IPS DF 4.7 (cell line): ENCODE results near the gene ADAMTS12.
A peak's percentile ranks its signal among the peaks of the same experiment; 100 is the strongest.

Source experiments
- DNase-seq: peaks from one replicate; pipeline ENCODE4 v3.0.0-alpha.2; 2013; ENCODE audit warnings: low spot score; ENCODE audit errors: extremely low read depth

ADAMTS12 gene

DNA sequence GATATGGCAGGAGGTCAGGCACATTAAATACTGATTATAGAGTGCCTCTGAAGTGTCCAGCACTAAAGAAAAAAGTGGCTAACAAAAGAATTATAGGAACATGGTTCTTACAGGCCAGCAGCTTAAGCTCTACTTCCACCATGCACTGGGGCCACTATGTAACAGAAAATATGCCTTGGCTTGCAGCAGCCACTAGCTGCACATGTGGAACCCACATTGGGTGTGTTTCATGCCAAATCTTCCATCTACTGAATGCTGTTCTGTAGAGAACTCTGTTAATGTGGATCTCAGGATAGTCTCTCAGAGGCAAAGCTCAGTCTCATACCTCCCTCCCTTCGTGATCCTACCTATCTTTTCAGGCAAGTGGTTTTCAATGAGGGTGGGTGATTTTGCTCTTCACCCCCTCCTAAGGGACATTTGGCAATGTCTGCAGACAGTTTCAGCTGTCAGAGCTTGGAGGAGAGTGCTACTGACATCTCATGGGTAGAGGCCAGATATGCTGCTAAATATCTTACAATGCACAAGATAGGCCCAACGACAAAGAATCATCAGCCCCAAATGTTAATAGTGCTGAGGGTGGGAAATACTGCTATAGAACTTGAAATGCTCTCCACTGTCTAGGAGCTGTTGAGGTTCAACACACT is 232.1 kb downstream of the ADAMTS12 start:
- no peak for DNase-seq

DNA sequence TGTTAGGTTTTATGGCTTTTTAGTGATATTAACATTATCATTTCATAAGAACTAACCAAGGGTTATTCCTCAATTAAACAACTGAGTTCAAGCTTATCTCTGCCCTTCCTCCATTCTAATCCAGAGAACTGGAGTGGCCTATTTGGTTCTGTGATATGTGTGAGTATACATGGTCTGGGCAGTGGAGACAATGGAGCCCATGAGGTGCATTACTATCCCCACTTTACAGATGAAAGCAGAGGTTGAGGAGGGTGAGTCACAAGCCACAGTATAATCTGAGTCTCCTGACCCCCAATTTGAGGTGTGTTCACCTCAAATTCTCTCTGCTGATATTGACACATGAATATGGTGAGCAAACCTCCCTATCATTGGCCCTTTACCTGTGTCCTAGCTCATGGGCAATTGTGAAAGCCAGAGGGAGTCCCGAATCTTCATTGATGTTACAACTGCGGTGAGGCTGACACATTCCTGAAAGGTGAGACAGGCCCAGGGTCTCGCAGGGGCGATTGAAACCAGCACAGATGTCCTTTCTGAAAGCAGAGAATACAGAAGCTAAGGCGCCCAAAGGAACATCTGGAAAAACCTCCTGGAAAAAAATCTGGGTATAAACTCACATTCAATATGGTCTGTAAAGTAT is 233.9 kb downstream of the ADAMTS12 start:
- DNase-seq = peak; percentile 49

DNA sequence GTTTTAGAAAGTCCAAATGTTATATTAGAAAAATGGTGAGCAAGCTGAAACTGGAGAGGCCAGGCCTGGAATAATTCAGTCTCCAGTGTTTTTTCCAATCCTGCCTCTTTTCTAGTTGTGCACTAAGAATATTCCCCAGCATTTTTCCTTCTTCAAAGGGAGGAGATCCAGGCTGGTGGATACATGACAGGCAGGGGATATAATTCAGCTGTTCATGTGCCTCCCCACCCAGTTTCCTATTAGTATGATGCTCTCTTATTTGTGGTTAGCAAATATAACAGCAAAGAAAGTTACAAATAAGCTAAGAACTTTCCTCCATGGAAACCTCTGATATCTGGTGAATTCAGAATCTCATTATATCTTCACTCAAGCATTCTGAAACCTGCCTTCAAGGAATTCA is 234.6 kb downstream of the ADAMTS12 start:
- DNase-seq = no peak

DNA sequence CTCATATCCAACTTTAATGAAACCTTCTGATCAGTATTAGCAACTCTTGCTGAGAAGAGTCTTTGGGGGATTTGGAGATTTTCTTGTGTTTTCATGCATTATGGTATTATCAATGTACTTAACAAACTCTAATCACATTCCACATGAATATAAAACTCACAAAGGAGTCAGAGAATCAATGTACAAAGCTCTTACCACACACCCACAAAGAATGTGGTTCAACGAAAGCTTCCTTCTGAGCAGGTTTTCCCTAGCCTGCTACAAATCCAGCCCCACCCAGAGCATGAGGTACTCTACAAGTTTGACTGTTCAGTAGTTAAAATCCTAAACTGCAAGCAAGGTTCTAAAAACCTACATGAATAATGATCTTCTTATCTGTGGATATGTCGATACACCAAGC is 240.9 kb downstream of the ADAMTS12 start:
- no peak for DNase-seq

DNA sequence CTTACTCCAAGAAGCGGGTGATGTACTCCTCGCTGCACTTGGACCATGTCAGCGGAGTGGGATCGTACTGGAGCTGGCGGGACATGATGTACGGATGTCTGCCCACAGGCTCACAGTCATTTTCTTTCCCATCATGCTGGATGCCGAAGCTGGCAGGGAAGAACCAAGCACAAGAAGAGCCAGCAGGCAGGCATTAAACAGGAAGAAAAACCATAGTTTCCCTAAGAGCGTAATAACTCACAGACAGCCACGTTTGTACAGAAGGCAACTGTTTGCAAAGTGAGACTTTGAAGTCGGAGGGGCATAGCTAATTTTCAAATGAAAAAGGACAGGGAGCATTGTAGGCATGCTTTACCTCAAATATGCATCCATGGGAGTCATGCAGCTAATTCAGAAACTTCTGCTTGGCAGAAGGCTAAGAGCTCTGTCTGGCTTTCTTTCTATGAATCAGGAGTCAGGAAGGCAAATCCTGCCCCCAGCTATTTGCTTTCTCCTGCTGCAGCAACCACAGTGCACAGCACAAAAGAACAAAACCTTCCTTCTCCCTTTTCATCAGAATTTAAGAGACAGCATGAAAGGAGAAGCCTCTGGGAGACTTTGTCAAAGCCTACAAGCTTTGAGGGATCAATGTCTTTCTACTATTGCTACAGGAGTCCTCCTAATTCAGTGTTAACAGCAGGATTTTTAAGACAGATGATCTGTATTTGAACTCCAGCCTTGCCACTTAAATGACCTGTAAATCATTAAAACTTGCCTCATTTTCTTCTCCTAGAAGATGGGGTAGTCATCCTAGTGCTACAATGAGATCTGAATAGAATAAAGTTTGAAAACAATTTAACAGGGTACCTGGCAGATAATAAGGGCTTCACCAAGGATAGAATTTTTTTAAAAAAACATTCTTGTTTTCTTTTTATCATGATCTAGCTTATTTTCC is 242.0 kb downstream of the ADAMTS12 start:
- no peak for DNase-seq

DNA sequence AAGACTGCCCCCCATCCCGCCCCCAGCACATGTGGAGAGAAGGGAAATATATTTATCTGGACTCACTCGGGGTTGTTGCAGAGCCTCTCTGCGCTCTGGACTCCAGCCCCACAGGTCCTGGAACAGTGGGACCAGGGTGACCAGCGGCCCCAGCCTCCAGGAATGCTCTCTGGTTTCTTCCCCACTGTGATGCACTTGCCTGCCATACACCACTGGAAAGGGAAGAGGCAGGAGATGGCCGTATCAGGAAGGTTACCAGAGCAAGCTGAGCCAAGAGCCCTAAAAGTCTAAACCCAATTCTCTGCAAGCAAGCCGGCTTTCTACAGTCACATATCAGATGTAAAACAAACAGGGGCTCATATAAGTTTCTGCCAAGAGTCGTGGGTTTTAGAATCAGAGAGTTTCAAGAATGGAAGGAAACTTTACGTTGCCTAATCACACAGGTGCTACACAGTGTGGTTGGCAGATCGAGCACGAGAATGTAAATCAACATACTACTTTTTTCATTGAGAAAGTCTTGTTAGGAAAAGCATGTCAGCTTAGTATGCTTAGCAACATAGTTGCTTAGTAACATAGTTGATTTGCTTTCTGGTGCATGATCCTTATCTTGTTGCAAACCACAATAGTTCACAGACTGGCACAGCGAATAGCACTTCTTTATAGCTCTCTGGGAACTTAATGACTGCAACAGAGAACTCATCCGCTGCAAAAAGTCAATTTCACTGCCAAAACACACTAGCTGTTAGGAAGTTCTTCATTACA is 249.9 kb downstream of the ADAMTS12 start:
- DNase-seq = no peak

DNA sequence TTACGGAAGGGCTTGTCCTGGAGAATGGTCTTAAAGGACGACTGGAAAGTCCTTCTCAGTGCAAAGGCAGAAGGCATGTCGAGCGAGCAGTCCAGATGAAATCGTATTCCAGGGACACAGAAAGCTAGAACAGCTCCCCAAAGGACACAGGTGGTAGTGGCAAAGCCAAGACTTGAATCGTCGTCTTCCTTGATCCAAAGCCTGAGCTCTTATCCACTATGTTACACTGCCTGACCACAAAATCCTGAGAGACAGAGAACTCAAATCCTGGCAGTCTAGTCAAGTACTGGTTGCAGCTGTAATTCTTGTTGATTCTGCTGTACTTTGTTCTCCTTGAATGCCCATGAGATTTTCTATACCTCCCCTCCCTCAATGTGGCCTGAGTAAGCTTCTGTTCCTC is 252.3 kb downstream of the ADAMTS12 start:
- DNase-seq = no peak

DNA sequence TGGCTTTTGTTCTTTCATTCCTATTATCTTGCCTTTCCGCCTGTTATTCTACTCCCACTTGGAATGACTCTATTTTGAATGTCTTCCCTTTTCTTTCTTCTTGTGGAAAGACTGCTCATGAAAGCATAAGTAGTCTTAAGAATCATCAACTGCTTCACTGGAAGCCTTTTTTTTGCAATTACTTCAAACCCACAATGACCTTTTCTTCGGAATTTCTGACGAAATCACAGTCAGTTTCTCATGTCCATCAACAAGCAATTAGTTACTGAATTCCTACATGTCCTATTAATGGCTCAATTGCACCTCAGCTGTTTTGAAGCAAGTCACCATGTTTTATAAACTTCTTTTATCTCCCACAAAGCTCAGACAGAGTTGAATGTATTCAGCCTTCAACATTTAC is 254.8 kb downstream of the ADAMTS12 start:
- DNase-seq = no peak

DNA sequence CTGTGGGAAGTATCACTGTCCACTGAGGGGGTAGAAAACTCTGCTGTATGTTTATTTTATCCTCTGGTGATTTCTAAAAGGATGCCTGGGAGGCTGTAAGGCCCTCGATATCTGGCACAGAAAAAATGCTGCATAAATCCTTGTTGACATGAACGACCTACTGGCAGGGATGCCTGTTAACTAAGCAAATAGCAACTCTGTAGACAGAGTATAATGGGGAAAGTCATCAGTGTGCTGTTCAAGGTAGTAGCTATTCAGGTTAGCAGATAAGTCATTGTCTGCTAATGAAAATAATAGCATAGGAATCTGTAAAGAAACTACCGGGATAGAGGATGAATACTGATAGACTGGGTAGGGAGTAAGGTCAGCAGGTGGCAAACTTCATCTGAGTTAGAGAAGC is 256.2 kb downstream of the ADAMTS12 start:
- no peak for DNase-seq

DNA sequence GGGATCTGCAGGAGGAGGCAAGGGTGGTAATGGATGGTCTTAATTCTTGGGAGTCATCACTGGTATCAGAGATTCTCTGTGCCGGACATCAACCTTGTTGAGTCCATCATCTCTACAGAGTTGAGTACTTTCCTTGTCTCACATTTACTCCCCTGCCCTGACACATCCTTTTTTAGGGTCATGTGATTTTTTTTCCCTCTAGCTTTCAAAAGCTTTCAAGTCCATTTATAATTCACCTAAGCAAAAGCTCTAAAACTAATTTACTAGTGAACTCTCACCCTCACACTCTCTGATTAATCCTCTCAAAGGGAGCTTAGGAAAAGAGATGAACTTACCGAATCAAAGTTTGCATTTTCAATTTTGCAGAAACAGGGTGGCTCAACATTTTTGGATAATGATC is 258.1 kb downstream of the ADAMTS12 start:
- no peak for DNase-seq

DNA sequence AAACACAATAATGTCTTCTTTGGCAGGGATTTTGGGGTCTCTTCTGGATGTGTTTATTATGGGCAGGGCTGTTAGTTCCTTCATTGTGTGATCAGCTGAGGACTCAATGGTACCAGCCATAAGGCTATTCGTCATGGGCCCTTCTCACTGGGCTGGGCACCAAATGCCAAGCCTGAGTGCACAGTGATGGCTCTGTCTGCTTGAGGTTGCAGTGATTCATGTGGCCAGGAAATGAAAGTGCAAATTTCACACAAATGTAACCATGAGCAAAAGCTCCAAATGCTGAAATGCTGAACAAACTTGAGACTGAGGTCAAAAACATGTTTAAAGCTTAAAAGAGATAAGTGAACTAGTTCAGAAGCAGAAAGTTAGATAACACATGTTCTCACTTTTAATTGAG is 260.0 kb downstream of the ADAMTS12 start:
- no peak for DNase-seq

DNA sequence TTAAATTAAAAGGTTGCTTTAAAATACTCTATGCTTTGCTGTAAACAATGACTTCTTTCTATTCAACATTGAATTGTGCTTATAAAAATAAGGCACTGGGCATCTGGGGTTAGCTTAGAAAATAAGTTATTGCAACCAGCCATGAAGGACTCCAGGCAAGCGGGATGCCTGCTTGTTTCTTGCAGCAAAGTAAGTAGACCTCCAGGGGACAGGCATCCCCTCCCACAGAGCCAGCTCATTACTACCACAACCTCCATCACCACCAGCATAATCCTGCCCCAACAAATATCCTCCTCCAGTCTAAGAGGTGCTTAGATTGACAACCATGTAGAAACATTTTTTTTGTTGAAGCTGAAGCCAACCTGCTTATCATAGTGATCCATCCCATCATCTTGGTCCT is 260.7 kb downstream of the ADAMTS12 start:
- DNase-seq = no peak

DNA sequence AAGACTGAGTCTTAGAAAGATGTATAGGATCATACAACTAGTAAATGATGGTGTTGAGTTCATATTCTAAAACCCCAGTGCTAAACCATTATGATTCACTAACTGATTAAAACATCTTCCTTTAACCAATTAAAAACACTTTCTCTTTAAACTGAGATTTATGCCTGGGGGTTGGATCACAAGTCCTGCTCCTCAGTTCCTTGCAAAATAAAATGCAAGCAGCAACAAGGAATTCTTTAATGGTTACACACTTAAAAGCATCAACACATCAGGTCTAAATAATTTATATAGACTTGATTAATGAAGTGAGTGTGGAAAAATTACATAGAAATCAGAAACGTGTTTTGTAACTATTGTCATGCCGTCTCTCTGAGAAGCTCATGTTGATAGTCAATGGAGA is 261.8 kb downstream of the ADAMTS12 start:
- DNase-seq = no peak

DNA sequence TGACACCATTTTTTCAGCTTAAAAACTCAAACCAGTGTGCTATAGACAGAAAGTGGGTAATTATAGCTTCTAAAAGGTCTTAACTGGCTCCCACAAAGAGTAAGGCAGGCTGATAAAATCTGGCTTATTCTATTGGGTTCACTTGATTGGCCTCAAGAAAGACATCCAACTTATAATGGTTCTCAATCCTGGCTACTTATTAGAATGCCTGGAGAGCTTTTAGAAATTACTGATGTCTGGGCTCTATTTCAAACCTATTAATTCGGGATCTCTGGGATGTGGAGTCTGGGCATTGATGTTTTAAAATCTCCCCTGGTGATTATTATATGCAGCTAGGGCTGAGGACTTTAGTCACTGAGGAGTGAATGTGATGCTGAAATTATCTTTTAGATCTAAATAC is 263.0 kb downstream of the ADAMTS12 start:
- DNase-seq = no peak

DNA sequence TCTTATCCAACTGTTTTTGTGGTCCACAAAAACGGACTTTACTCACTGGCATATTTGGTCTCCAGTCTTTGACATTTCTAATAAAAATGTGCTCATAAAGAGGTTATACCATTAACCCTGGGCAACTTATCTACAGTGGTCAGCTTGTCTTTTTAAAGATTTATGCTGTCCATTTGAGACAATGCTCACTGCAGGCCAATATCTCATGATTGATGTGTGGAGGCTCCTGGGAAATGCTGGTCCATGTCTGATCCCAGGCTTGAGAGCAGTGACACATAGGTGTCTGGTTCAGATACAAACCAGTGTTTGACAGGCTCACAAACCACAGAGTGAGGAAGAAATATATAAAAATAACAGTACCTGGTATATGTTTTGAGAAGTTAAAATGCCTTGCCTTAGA is 270.3 kb downstream of the ADAMTS12 start:
- DNase-seq = no peak

DNA sequence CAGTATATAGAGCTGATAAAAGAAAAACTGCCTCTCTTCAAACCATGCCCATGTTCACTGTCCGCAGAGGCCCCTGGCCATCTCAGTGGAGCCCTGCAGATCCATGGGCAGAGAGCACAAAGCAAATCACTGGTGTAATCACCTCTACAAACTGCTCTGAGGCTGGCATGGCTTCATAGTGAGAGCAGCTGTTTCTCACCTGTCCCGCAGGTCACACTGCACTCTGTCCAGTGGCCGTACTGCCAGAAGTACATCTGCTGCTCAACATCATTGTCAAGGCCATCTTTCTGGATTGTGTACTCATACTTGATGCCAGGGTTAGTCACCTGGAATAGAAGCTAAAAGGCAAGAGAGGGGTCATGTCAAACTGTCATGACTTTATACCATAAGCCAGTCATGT is 277.8 kb downstream of the ADAMTS12 start:
- no peak for DNase-seq

DNA sequence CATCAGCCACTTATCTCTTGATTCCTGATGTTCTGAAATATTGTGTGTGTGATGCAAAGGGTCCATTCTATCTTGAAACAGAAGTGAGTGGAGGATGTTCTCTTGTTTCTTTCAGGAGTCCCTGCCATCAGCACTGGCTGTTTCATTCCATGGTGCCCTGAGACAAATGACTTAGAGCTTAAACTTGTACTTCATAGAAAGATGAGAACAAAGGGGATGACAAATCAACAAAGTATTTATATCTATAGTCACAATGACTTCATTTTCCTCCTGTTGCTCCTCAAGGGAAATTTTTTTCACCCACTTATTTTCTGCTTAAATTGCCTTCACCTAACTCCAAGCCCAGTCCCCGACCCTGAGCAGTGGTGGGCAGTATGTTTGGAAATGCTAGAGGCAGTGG is 279.4 kb downstream of the ADAMTS12 start:
- DNase-seq = no peak

DNA sequence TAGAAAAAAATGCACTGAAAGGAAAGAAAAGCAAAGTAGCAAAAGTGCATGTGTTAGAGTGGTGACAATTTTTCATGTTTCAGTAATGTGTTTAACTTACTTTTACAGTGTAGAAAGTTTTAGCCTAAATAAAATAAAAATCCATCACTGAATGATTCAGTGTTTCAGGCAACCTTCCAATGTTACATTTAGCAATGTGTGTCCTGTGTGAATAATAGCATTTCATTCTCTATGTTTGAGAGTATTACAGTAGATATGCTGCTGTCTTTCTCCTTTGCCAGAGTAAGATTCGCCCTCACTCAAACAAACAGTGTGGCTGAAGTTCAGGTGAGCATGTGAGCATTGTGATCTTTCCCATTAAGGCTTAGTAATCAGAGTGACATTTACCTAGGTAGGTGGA is 279.9 kb downstream of the ADAMTS12 start:
- DNase-seq = no peak

DNA sequence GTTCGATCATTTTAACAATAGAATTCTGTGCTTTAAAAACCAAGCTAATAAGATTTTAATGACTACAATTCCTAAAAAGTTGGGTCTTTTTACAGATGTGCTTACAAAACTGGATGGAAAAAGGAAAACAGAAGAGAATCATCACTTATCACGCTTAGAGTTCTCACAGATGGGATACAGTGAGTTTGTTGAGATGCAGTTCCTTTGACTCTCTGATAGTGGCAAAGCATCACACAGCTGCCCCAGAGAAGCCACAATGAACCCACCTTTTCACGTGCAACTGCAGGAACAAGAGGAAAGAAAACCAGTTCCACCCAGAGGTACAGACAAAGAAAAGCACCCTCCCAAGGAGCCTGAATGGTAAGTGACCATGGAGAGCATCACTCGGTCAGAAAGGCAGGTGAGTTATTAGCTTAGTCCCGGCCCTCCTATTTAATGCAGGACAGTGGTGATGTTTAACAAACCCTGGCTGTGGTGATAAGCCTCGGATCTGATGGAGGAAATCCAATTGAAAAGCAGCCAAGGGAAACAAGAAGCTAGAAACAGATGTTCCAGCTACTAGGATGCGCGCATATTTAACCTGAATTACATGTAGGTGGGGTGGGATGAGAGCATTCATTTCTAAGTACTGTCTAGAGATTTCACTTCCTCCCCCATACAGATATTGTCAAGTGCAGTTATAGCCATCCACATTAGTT is 283.3 kb downstream of the ADAMTS12 start:
- DNase-seq = no peak

DNA sequence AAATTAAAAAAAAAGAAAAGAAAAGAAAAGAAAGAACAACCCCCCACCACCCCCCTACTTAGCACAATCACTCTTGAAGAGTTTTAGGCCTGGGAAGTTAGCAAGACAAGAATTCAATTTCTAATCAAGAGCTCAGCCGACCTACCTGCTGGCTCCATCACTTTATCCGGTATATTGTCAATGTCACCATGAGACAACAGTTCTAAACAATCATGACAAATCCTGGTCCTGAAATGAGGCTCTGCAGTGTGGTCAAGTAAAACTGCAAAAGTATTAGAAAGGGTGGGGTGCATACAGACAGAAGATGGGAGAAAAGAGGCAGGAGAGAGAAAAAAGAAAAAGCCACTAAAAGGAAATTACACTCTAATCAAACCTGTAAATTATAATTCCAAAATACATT is 287.3 kb downstream of the ADAMTS12 start:
- DNase-seq = no peak

DNA sequence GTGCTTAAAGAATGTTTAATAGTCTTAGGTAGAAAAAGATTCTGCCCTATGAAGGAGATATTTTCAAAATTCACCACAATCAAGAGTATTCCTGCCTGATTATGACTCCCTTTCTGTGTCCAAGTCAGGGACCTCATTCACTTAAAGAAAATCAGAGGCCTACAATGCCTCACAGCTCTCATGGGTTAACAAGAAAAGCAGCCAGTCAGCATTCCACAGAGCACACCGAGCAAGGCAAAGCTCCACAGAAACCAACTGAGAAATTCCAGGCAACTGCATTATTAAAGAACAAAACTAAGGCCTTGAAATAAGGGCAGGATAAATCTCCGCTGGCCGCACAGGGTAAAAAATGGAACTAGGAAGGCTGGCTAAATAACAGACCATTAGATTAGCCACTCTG is 289.9 kb downstream of the ADAMTS12 start:
- no peak for DNase-seq
